Loucy (cell line): Measurements from ENCODE around the gene TXNRD2.

Experiments
- H2AFZ ChIP-seq: fragments of 200-600 bp; sonication (generic); 2 replicates; pipeline ENCODE4 v1.6.0; 2016; ENCODE audit warnings: antibody characterized with exemption, mild to moderate bottlenecking, low read length, moderate library complexity
- H3F3A ChIP-seq: fragments of 200-600 bp; 2 replicates; pipeline ENCODE4 v1.6.0; 2016; ENCODE audit warnings: antibody characterized with exemption, low read depth, mild to moderate bottlenecking
- H3K27me3 ChIP-seq: fragments of 200-600 bp; sonication (generic); 2 replicates; pipeline ENCODE4 v1.6.1; 2014; ENCODE audit warnings: low read length, mild to moderate bottlenecking; ENCODE audit not compliant: insufficient read depth, poor library complexity, severe bottlenecking
- H3K36me3 ChIP-seq: fragments of 200-600 bp; sonication (generic); 2 replicates; pipeline ENCODE4 v1.6.1; 2016; ENCODE audit warnings: low read length; ENCODE audit not compliant: insufficient read depth
- H3K4me1 ChIP-seq: fragments of 200-600 bp; sonication (generic); 2 replicates; pipeline ENCODE4 v1.5.1; 2014; ENCODE audit warnings: low read length, mild to moderate bottlenecking; ENCODE audit not compliant: insufficient read depth, poor library complexity, severe bottlenecking
- H3K4me2 ChIP-seq: fragments of 200-600 bp; sonication (generic); 2 replicates; pipeline ENCODE4 v1.6.0; 2014; ENCODE audit warnings: antibody characterized with exemption, low read length, low read depth, mild to moderate bottlenecking; ENCODE audit not compliant: poor library complexity, severe bottlenecking
- H3K4me3 ChIP-seq: fragments of 200-600 bp; sonication (generic); 2 replicates; pipeline ENCODE4 v1.5.1; 2014; ENCODE audit warnings: low read length, mild to moderate bottlenecking, mixed read lengths; ENCODE audit not compliant: poor library complexity, severe bottlenecking
- H3K79me2 ChIP-seq: fragments of 200-600 bp; sonication (generic); 2 replicates; pipeline ENCODE4 v1.6.1; 2014; ENCODE audit warnings: low read length; ENCODE audit not compliant: insufficient read depth
- H3K9ac ChIP-seq: fragments of 200-600 bp; sonication (generic); 2 replicates; pipeline ENCODE4 v1.6.0; 2014; ENCODE audit warnings: mild to moderate bottlenecking, low read depth, low read length, moderate library complexity; ENCODE audit not compliant: poor library complexity, severe bottlenecking
- H3K9me2 ChIP-seq: fragments of 200-600 bp; sonication (generic); replicated peaks from 2 replicates; pipeline ENCODE4 v1.6.1; 2016; ENCODE audit warnings: low read depth, low read length, mixed read lengths
- H3K9me3 ChIP-seq: fragments of 200-600 bp; sonication (generic); 2 replicates; pipeline ENCODE4 v1.6.1; 2014; ENCODE audit warnings: mild to moderate bottlenecking, antibody characterized with exemption, low read length, low read depth; ENCODE audit not compliant: insufficient read depth
- H4K20me1 ChIP-seq: fragments of 200-600 bp; sonication (generic); 2 replicates; pipeline ENCODE4 v1.6.0; 2014; ENCODE audit warnings: antibody characterized with exemption, low read length, mild to moderate bottlenecking; ENCODE audit not compliant: insufficient read depth, poor library complexity, severe bottlenecking
- EZH2phosphoT487 ChIP-seq: fragments of 200-600 bp; IDR thresholded peaks from 2 replicates; pipeline ENCODE4 v1.6.1; 2018; ENCODE audit warnings: antibody characterized with exemption, mild to moderate bottlenecking, moderate library complexity, borderline replicate concordance
- TF ChIP-seq, protein P1 (sequence below): fragments of 200-600 bp; sonication (generic); conservative IDR thresholded peaks from 2 replicates; pipeline ENCODE4 v1.5.1; 2014; ENCODE audit warnings: mild to moderate bottlenecking, antibody characterized with exemption, low read length

The TXNRD2 gene

DNA sequence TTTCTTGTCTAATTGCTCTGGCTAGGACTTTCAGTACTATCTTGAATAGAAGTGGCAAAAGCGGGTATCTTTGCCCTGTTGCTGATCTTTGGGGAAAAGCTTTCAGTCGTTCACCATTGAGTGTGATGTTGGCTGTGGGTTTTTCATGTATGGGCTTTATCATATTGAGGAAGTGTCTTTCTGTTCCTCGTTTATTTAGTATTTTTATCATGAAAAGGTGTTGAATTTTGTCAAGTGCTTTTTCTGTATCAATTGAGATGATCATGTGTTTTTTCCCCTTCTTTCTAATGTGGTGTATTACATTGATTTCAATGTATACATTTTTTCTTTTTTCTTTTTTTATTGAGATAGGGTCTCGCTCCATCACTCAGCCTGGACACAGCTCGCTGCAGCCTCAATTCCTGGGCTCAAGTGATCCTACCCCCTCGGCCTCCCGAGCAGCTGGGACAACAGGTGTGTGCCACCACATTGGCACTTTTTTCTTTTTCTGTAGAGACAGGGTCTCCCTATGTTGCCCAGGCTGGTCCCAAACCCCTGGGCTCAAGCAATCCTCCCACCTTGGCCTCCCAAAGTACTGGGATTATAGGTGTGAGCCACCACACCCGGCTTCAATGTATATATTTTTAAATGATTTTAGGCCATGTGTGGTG lies 81.6 kb downstream of the TXNRD2 start:
- no peaks in the 10 kb centered on the region for H4K20me1 ChIP-seq
- no peaks in the 10 kb centered on the region for H3K36me3 ChIP-seq
- peaks cover 29% of the 10 kb centered on the region for H3K79me2 ChIP-seq
- no peaks in the 10 kb centered on the region for H3K9me2 ChIP-seq
- H3K9me3 ChIP-seq = no peaks in the 10 kb centered on the region
- no peak overlapping the region for H3K4me3 ChIP-seq
- TF ChIP-seq, protein P1, sequence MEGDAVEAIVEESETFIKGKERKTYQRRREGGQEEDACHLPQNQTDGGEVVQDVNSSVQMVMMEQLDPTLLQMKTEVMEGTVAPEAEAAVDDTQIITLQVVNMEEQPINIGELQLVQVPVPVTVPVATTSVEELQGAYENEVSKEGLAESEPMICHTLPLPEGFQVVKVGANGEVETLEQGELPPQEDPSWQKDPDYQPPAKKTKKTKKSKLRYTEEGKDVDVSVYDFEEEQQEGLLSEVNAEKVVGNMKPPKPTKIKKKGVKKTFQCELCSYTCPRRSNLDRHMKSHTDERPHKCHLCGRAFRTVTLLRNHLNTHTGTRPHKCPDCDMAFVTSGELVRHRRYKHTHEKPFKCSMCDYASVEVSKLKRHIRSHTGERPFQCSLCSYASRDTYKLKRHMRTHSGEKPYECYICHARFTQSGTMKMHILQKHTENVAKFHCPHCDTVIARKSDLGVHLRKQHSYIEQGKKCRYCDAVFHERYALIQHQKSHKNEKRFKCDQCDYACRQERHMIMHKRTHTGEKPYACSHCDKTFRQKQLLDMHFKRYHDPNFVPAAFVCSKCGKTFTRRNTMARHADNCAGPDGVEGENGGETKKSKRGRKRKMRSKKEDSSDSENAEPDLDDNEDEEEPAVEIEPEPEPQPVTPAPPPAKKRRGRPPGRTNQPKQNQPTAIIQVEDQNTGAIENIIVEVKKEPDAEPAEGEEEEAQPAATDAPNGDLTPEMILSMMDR = no peak
- TF ChIP-seq EZH2phosphoT487 = no peak
- no peaks in the 10 kb centered on the region for H3K27me3 ChIP-seq
- no peak overlapping the region for H3K9ac ChIP-seq
- H2AFZ ChIP-seq = no peak overlapping the region
- no peak overlapping the region for H3K4me2 ChIP-seq
- no peaks in the 10 kb centered on the region for H3F3A ChIP-seq
- peaks cover 11% of the 10 kb centered on the region for H3K4me1 ChIP-seq

DNA sequence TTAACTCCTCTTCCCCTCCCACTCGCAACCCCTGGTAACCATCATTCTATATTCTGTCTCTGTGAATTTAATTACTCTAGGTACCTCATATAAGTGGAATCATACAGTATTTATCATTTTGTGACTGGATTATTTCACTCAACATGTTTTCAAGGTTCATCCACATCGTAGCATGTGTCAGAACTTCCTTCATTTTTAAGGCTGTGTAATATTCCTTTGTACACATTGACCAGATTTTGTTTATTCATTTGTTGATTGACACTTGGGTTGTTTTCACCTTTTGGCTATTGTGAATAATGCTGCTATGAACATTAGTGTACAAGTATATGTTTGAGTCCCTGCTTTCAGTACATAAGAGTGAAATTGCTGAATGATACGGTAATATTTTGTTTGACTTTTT lies 84.2 kb downstream of the TXNRD2 start:
- Histone ChIP-seq H3K4me3 (no peak overlapping the region), H3K9me2 (no peaks in the 10 kb centered on the region), H3K4me1 (peaks cover 25% of the 10 kb centered on the region), H3K9ac (no peak overlapping the region), H2AFZ (no peak overlapping the region), H3K36me3 (no peaks in the 10 kb centered on the region; the same call in 1 of the 2 replicates), H3K9me3 (no peaks in the 10 kb centered on the region), H3K27me3 (peaks cover 5% of the 10 kb centered on the region), H3K4me2 (no peak overlapping the region), H4K20me1 (peaks cover 22% of the 10 kb centered on the region), H3F3A (no peaks in the 10 kb centered on the region), H3K79me2 (peaks cover 53% of the 10 kb centered on the region)
- TF ChIP-seq, protein P1 = no peak
- TF ChIP-seq EZH2phosphoT487 = no peak

- Histone ChIP-seq H3K27me3 (peaks cover 5% of the 10 kb centered on the region), H3K4me2 (peak overlapping the region; percentile 95), H3K9me2 (no peaks in the 10 kb centered on the region), H3F3A (no peaks in the 10 kb centered on the region), H3K9ac (peak overlapping the region; percentile 99), H3K4me1 (peaks cover 38% of the 10 kb centered on the region), H3K9me3 (no peaks in the 10 kb centered on the region), H4K20me1 (peaks cover 35% of the 10 kb centered on the region), H3K79me2 (peaks cover 70% of the 10 kb centered on the region), H3K4me3 (peak overlapping the region; percentile 96), H3K36me3 (peaks cover 15% of the 10 kb centered on the region; the same call in 1 of the 2 replicates), H2AFZ (peak overlapping the region; percentile 69)
- TF ChIP-seq EZH2phosphoT487 = no peak
- TF ChIP-seq, protein P1 = no peak
Observed at GRCh38 chr22:19855504-19856409, 85.9 kb downstream of the TXNRD2 start.
